ENCODE data around the gene MISP. TPM values are rescaled to one million over a fixed set of nuclear protein-coding genes. Genes with fewer than 3 reads are reported as not detected.

The MISP gene
- total RNA-seq, 6 experiments from 2014 or later: 0.05 to 0.07 TPM; not detected in 4

DNA sequence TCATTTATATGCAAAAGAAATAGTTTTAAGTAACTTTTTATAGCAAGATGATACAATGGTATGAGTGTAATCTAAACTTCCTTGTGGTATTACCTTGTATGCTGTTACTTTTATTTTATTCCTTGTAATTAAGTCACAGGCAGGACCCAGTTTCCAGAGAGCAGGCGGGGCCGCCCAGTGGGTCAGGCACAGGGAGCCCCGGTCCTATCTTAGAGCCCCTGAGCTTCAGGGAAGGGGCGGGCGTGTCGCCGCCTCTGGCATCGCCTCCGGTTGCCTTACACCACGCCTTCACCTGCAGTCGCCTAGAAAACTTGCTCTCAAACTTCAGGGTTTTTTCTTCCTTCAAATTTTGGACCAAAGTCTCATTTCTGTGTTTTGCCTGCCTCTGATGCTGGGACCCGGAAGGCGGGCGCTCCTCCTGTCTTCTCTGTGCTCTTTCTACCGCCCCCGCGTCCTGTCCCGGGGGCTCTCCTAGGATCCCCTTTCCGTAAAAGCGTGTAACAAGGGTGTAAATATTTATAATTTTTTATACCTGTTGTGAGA, 60.7 kb downstream of the MISP start:
- no peak for DNase-seq
- Mint-ChIP-seq H3K9me3 (peaks cover 13% of the 10 kb centered on the region), H3K27me3 (ENCODE audit: insufficient read depth) (peaks cover 33% of the 10 kb centered on the region), H3K27ac (no peak overlapping the region), H3K36me3 (ENCODE audit: low read depth) (peaks cover 48% of the 10 kb centered on the region), H3K4me1 (ENCODE audit: low read depth) (no peaks in the 10 kb centered on the region), H3K4me3 (no peak overlapping the region)
- TF ChIP-seq, protein P1, sequence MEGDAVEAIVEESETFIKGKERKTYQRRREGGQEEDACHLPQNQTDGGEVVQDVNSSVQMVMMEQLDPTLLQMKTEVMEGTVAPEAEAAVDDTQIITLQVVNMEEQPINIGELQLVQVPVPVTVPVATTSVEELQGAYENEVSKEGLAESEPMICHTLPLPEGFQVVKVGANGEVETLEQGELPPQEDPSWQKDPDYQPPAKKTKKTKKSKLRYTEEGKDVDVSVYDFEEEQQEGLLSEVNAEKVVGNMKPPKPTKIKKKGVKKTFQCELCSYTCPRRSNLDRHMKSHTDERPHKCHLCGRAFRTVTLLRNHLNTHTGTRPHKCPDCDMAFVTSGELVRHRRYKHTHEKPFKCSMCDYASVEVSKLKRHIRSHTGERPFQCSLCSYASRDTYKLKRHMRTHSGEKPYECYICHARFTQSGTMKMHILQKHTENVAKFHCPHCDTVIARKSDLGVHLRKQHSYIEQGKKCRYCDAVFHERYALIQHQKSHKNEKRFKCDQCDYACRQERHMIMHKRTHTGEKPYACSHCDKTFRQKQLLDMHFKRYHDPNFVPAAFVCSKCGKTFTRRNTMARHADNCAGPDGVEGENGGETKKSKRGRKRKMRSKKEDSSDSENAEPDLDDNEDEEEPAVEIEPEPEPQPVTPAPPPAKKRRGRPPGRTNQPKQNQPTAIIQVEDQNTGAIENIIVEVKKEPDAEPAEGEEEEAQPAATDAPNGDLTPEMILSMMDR (IDR thresholded peaks at IDR 0.05): no peak

DNA sequence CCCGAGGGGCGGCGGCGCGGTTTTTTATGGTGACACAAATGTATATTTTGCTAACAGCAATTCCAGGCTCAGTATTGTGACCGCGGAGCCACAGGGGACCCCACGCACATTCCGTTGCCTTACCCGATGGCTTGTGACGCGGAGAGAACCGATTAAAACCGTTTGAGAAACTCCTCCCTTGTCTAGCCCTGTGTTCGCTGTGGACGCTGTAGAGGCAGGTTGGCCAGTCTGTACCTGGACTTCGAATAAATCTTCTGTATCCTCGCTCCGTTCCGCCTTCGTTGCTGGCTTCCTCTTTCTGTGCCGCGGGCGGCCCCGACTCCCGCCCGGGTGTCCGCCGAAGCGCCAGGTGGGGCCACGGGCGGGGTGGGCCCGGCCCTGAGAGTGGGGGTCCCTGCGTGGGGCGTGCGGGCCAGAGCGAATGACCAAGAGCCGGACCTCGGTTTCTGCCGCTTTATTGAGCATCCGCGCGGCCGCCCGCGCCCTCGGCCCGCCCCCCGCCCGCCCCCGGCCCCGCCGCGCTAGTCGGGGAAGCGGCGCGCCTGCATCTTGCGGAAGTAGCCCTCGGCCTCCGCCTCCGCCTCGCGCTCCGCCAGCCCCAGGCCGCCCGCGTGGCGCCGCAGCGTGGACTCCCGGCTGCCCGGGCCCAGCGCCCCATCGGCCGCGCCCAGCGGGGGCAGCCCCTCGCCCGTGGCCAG, 61.3 kb downstream of the MISP start:
- Mint-ChIP-seq H3K4me3 (no peak overlapping the region), H3K36me3 (ENCODE audit: low read depth) (peaks cover 50% of the 10 kb centered on the region), H3K9me3 (peaks cover 13% of the 10 kb centered on the region), H3K27me3 (ENCODE audit: insufficient read depth) (peaks cover 31% of the 10 kb centered on the region), H3K4me1 (ENCODE audit: low read depth) (no peaks in the 10 kb centered on the region), H3K27ac (no peak overlapping the region)
- no peak for DNase-seq
- TF ChIP-seq, protein P1 (IDR thresholded peaks at IDR 0.05): no peak

DNA sequence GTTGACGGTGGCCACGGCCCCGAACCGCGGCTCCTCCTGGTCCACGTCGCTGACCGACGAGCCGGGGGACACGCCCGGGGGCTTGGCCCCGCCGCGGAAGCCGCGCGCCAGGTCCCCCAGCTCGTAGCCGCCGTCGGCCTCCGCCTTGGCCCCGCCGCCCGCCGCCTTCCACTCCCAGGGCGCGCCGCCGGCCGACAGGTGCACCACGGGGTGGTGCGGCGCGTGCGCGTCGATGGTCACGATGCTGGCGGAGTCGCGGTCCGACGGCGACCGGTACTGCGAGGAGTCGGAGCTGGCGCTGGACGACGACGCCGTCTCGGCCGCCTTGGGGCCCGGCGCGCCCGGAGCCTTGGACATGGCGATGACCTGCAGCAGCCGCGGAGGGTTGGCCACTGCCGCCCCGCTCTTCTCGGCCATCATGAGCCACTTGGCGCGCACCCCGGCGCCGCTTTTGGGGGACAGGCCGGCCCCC, 61.9 kb downstream of the MISP start:
- Mint-ChIP-seq H3K27ac (no peak overlapping the region), H3K36me3 (ENCODE audit: low read depth) (peaks cover 45% of the 10 kb centered on the region), H3K4me1 (ENCODE audit: low read depth) (no peaks in the 10 kb centered on the region), H3K27me3 (ENCODE audit: insufficient read depth) (peaks cover 30% of the 10 kb centered on the region), H3K4me3 (no peak overlapping the region), H3K9me3 (peaks cover 13% of the 10 kb centered on the region)
- no peak for DNase-seq
- TF ChIP-seq, protein P1 (IDR thresholded peaks at IDR 0.05): no peak

DNA sequence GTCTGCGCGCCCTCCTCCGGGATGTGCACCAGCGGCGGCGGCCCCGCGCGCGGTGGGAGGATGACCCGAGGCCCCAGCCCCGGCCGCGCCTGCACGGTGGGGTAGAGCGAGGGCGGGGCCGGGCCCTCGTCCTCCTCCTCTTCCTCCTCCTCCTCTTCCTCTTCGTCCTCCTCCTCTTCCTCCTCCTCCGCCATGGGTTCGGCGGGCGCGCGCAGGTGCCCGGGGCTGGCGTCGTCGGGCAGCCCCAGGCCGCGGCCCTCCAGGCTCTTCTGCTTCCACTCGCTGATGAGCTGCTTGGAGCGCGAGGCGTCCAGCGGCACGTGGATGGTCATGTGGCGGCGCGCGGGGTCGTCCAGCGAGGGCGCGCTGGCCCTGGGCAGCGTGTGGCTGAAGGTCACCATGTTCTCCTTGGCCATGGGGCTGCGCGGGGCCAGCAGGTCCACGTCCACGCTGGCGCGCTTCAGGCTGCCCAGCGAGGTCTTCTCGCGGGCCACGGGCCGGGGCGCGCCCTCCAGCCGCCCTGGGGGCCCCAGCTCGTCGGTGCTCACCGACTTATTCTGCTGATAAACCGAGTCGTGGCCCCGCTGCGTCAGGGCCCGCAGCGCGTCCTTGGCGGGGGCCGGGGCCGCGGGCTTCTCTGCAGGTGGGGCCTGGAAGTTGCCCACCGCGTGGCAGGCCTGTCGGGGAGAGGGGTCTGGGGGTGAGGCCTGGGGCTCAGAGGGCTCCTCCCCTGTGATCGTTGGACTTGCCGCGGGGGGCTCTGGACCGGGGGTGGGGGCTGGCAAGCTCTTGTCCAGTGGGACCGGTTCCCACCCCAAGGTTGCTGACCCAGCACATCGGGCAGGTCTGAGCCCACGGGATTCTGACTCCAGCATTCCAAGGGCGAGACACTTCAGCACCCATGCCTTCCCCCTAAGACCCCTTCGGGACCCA, 62.6 kb downstream of the MISP start:
- TF ChIP-seq, protein P1 (IDR thresholded peaks at IDR 0.05): no peak
- no peak overlapping the region for H3K27ac Mint-ChIP-seq
- H3K4me3 Mint-ChIP-seq: no peak overlapping the region
- no peak for DNase-seq
- peaks cover 30% of the 10 kb centered on the region for H3K27me3 Mint-ChIP-seq (ENCODE audit: insufficient read depth)
- peaks cover 13% of the 10 kb centered on the region for H3K9me3 Mint-ChIP-seq
- peaks cover 42% of the 10 kb centered on the region for H3K36me3 Mint-ChIP-seq (ENCODE audit: low read depth)
- H3K4me1 Mint-ChIP-seq (ENCODE audit: low read depth): no peaks in the 10 kb centered on the region

Small RNA genes within 50 kb of the gene (microRNA-seq; reads per million reads assigned to microRNA genes)
- gene MIR3187 (108 reads per million, percentile 49 among the genes with 10 or more reads in this experiment), gene MIR4745 (58.7 reads per million, percentile 42 among the genes with 10 or more reads in this experiment)

Other genes starting within 250 kb of the MISP start
- gene TPGS1, start 243.6 kb upstream of the MISP start, total RNA-seq (2021; fragmentation: NEBNext Ultra II Directional; extraction: Animal tissue kit (Norgen Biotek cat#: 25700)): 10 to 100 TPM; 20.2 to 24.7 (median 21.1) TPM
- 10 to 100 TPM; 63.8 to 79.9 (median 64.6) TPM for gene CDC34, start 219.4 kb upstream of the MISP start, total RNA-seq (2021; fragmentation: NEBNext Ultra II Directional; extraction: Animal tissue kit (Norgen Biotek cat#: 25700))
- under 1 TPM in 1 of 6 experiments, not detected in 5; 0.24 TPM for gene GZMM, start 207.1 kb upstream of the MISP start, total RNA-seq (2021; fragmentation: NEBNext Ultra II Directional; extraction: Animal tissue kit (Norgen Biotek cat#: 25700))
- gene BSG, start 178.5 kb upstream of the MISP start, total RNA-seq (2021; fragmentation: NEBNext Ultra II Directional; extraction: Animal tissue kit (Norgen Biotek cat#: 25700)): 100 to 1,000 TPM; 422 to 534 (median 465) TPM
- 1 to 10 TPM; 2.8 to 3.6 (median 3.1) TPM for gene HCN2, start 161.2 kb upstream of the MISP start, total RNA-seq (2021; fragmentation: NEBNext Ultra II Directional; extraction: Animal tissue kit (Norgen Biotek cat#: 25700))
- gene POLRMT, start 117.6 kb upstream of the MISP start, total RNA-seq (2021; fragmentation: NEBNext Ultra II Directional; extraction: Animal tissue kit (Norgen Biotek cat#: 25700)): 10 to 100 TPM; 29.9 to 44.2 (median 34.7) TPM
- under 1 TPM in 2 of 6 experiments, not detected in 4; 0.17 to 0.18 TPM for gene FGF22, start 111.2 kb upstream of the MISP start, total RNA-seq (2021; fragmentation: NEBNext Ultra II Directional; extraction: Animal tissue kit (Norgen Biotek cat#: 25700))
- gene RNF126, start 87.9 kb upstream of the MISP start, total RNA-seq (2021; fragmentation: NEBNext Ultra II Directional; extraction: Animal tissue kit (Norgen Biotek cat#: 25700)): 10 to 100 TPM; 35.8 to 39.2 (median 38.2) TPM
- 100 to 1,000 TPM in 3 of 6 experiments, 10 to 100 TPM in 3; 97.1 to 123 (median 101) TPM for gene FSTL3, start 74.7 kb upstream of the MISP start, total RNA-seq (2021; fragmentation: NEBNext Ultra II Directional; extraction: Animal tissue kit (Norgen Biotek cat#: 25700))
- gene PRSS57, start 55.7 kb upstream of the MISP start, total RNA-seq (2021; fragmentation: NEBNext Ultra II Directional; extraction: Animal tissue kit (Norgen Biotek cat#: 25700)): not detected
- gene PALM, start 42.2 kb upstream of the MISP start, total RNA-seq (2021; fragmentation: NEBNext Ultra II Directional; extraction: Animal tissue kit (Norgen Biotek cat#: 25700)): under 1 TPM in 2 of 6 experiments, not detected in 4; 0.14 to 0.15 TPM
- 100 to 1,000 TPM; 307 to 421 (median 380) TPM for gene PTBP1, start 46.3 kb downstream of the MISP start, total RNA-seq (2021; fragmentation: NEBNext Ultra II Directional; extraction: Animal tissue kit (Norgen Biotek cat#: 25700))
- gene PLPPR3, start 70.8 kb downstream of the MISP start, total RNA-seq (2021; fragmentation: NEBNext Ultra II Directional; extraction: Animal tissue kit (Norgen Biotek cat#: 25700)): under 1 TPM in 1 of 6 experiments, not detected in 5; 0.09 TPM
- not detected for gene AZU1, start 76.7 kb downstream of the MISP start, total RNA-seq (2021; fragmentation: NEBNext Ultra II Directional; extraction: Animal tissue kit (Norgen Biotek cat#: 25700))
- not detected for gene PRTN3, start 89.9 kb downstream of the MISP start, total RNA-seq (2021; fragmentation: NEBNext Ultra II Directional; extraction: Animal tissue kit (Norgen Biotek cat#: 25700))
- under 1 TPM in 1 of 6 experiments, not detected in 5; 0.21 TPM for gene ELANE, start 101.2 kb downstream of the MISP start, total RNA-seq (2021; fragmentation: NEBNext Ultra II Directional; extraction: Animal tissue kit (Norgen Biotek cat#: 25700))
- 1 to 10 TPM in 3 of 6 experiments, under 1 TPM in 3; 0.84 to 1.7 (median 0.98) TPM for gene CFD, start 108.6 kb downstream of the MISP start, total RNA-seq (2021; fragmentation: NEBNext Ultra II Directional; extraction: Animal tissue kit (Norgen Biotek cat#: 25700))
- 10 to 100 TPM; 58.1 to 91.0 (median 70.9) TPM for gene MED16, start 142.1 kb downstream of the MISP start, total RNA-seq (2021; fragmentation: NEBNext Ultra II Directional; extraction: Animal tissue kit (Norgen Biotek cat#: 25700))
- gene RNU6-9, start 142.4 kb downstream of the MISP start, total RNA-seq (2021; fragmentation: NEBNext Ultra II Directional; extraction: Animal tissue kit (Norgen Biotek cat#: 25700)): not detected
- 10 to 100 TPM; 41.9 to 53.4 (median 45.9) TPM for gene R3HDM4, start 162.1 kb downstream of the MISP start, total RNA-seq (2021; fragmentation: NEBNext Ultra II Directional; extraction: Animal tissue kit (Norgen Biotek cat#: 25700))
- not detected for gene KISS1R, start 166.2 kb downstream of the MISP start, total RNA-seq (2021; fragmentation: NEBNext Ultra II Directional; extraction: Animal tissue kit (Norgen Biotek cat#: 25700))
- 10 to 100 TPM; 35.1 to 44.2 (median 38.4) TPM for gene ARID3A, start 174.9 kb downstream of the MISP start, total RNA-seq (2021; fragmentation: NEBNext Ultra II Directional; extraction: Animal tissue kit (Norgen Biotek cat#: 25700))
- gene WDR18, start 233.2 kb downstream of the MISP start, total RNA-seq (2021; fragmentation: NEBNext Ultra II Directional; extraction: Animal tissue kit (Norgen Biotek cat#: 25700)): 10 to 100 TPM; 47.5 to 55.8 (median 51.3) TPM
- gene GRIN3B, start 249.3 kb downstream of the MISP start, total RNA-seq (2021; fragmentation: NEBNext Ultra II Directional; extraction: Animal tissue kit (Norgen Biotek cat#: 25700)): under 1 TPM; 0.34 to 0.66 (median 0.41) TPM